HG03439 (cell line): ENCODE results near the gene RPL32.
A peak's percentile ranks its signal among the peaks of the same experiment; 100 is the strongest.
"Not testable (repeated sequence)": the region's sequence is repeated elsewhere in the genome, so short reads cannot be mapped to it uniquely, and the experiment has no call there.

Source experiments
- ATAC-seq: cut with Tn5 transposase; IDR thresholded peaks from one replicate; pipeline ENCODE4 v1.9.1; 2021; ENCODE audit warnings: mild to moderate bottlenecking, moderate library complexity; ENCODE audit not compliant: unreplicated experiment

Gene RPL32

DNA sequence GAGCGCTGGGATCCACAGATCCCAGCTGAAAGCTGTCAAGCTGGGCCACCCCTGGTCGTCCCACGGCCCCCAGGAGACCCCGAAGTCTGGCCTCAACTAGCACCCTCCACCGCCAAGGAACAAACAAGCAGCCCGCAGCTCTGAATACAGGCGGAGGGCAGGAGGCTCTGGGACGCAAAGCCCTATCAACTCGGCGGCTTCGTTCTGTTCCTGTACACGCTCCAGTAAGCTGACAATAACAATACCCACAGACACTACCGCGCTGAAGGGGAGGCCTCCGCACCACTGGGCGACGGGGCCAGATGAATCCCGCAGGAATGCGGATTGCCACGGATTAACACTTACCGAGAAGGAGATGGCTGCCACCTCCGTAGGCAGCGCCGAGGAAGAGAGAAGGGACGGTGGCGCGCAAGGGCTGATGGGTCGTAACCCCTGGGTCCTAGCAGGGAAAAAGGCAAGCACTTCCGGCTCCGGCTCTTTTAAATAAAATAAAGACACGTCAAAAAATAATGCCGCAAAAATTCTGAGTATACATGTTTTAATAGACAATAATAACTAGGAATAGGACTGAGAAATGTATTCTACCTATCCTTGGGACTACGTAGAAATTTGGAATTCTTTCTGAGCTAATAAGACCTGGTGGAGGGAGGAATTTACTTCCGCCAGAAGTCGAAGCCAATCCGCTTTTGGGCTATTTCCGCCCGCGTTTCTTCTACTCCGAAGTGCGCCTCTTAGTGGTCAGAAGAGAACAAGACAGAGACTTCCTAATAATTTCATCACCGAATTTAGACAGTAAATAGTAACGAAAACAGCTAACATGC is at the start of gene RPL32:
RPL32 (minus strand) TSS at position 417 of the 821 bp plus-strand sequence. CDS start 1,328 bp downstream, outside the sequence.
- ATAC-seq, result peak; percentile 87

DNA sequence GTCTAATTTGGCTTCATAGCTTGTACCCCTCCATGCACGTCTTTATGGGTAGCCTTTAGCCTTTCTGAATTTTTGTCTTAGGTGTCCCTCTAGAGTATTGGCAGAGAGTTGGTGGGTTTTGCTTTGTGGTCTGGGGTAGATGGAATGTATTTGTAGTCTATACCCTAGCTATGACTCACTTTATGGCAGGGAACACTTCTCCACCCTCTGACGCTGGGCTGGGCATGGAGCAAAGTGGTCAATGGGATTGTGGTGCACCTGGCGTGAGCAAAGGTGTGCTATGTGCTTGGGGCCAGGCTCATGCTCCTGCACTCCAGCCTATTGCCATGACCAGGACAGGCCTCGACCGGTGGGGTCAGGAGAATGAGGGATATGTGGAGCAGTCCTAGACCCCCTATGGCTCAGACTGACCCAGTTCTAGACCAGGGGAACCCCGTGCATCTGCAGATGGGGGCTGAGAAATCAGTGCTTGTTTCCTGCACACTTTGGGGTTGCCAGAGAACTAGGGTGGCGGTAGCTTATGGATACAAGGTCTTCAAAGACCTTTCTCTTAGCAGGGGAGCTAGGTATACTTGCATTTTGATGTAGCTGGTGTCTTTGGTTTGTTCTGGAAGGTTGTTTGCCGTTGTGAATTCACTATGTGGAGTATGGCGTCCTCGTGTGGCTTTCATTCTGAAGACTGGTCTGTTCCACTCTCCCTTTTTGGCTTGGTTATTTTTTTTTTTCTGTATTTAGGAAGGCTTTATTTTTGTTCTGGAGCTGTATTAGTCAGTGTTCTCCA is 49.4 kb upstream of the RPL32 start:
- ATAC-seq, result no peak

- ATAC-seq, result no peak
Observed at GRCh38 chr3:12886736-12887135, 45.4 kb upstream of the RPL32 start.

- ATAC-seq, result no peak
Observed at GRCh38 chr3:12886106-12886679, 44.8 kb upstream of the RPL32 start.

DNA sequence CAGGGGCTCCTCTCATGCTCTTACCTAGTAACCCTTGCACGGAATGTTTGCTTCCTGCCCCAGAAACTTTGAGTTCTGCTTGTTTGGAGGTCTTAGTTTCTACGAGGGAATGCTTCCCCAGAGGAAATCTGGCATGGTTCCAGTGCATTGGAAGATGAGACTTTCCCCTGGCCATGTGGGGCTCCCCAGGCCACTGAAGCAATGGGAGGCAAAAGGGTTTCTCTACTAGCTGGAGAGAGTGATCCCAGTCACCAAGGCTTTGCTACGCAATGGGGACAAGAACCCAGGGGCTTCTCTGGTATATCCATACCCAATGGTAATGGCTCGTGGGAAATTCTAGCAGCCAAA is 44.2 kb upstream of the RPL32 start:
- no peak for ATAC-seq

GRCh38 chr3:12884790-12885582 is 43.6 kb upstream of the RPL32 start:
- no peak for ATAC-seq

- no peak for ATAC-seq
Observed at GRCh38 chr3:12884186-12884680, 42.9 kb upstream of the RPL32 start.

GRCh38 chr3:12882336-12883310 is 41.3 kb upstream of the RPL32 start:
- ATAC-seq, result no peak

DNA sequence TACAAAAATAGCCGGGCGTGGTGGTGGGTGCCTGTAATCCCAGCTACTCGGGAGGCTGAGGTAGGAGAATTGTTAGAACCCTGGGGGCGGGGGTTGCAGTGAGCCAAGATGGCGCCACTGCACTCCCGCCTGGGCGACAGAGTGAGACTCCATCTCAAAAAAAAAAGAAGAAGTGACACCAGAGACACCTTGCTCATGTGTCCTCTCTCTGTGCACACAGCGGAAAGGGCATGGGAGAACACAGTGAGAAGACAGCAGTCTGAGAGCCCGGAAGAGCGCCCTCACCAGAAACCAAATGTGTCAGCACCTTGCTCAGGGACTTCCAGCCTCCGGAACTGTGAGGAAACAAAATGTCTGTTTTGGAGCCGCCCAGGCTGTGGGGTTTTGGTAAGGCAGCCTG is 40.5 kb upstream of the RPL32 start:
- not testable (repeated sequence) for ATAC-seq

GRCh38 chr3:12879191-12879815 is 37.9 kb upstream of the RPL32 start:
- ATAC-seq, result no peak

GRCh38 chr3:12878758-12879157 is 37.4 kb upstream of the RPL32 start:
- not testable (repeated sequence) for ATAC-seq

DNA sequence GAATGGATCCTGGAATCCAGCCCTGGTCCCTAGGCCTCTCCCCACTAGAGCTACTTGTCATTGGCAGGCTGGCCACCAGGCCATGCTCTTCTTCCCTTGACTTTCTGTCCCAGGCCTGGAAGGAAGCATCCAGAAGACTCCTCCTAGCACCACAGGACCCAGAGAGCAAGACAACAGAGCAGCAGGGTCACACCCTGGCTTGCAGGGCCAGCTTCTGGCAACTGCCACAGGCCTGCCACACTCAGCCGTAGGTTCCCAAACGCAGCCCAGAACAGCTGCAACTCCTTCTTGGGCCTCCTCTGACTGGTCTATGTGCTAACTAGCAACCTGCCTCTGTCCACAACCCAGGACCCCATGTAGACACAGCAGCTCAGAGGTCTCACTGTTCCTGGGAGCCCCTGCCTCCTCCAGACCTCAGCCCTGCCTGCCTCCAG is 36.8 kb upstream of the RPL32 start:
- ATAC-seq, result no peak

DNA sequence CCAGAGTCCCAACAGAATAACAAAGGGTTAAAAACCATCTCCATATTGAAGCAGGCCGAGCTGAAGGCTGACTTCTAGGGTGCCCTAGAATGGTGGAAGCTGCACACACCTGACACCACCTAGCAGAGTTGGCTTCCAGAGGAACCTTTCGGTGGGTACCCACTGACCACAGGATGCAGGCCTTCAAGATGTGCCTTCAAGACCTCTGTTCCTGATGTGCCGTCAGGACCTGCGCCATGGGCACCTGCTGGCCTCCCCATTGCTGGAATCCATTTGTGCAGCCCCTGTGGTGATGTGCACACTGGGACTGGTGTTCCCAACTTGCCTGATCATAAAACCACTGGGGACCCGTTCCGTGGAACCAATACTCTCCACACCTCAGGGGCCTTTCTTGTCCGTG is 35.7 kb upstream of the RPL32 start:
- ATAC-seq, result no peak

GRCh38 chr3:12875857-12876836 is 34.8 kb upstream of the RPL32 start:
- no peak for ATAC-seq

- no peak for ATAC-seq
Observed at GRCh38 chr3:12871404-12871983, 30.1 kb upstream of the RPL32 start.

GRCh38 chr3:12870942-12871341 is 29.6 kb upstream of the RPL32 start:
- no peak for ATAC-seq

DNA sequence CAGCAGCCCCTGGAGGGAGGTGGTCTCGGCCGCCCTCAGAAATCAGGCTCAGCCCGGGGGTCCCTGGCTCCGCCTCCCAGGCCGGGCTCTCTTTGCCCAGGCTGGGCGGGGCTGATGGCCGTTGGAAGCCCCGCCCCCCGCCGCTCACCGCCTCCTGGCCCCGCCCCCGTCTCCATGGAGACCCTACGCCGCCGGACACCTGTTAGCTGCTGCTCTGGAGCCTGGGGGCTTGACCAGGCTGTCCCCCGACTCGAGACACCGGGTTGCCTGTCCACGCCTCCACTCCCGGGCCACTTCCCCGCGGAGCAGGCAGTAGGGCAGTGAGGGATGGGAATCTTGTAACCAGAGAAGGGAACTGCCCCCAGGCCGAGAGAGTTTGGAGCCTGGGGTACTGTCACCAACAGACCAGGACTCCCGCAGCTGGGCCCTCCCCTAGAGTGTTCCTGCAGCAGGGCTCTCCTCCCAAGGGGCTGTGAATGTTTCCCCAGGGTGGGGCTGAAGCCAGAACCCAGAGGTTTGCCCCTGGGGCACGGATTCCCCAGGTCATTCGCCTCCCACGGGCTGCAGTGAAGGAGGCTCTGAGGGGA is 27.8 kb upstream of the RPL32 start:
- ATAC-seq, result peak; percentile 54
